H1 (cell line): ENCODE data around the gene SPECC1.

Source experiments
- GABPA ChIP-seq: IDR thresholded peaks from 2 replicates; pipeline ENCODE4 v1.6.1; 2011; ENCODE audit warnings: mild to moderate bottlenecking, low read length, moderate library complexity, borderline replicate concordance; ENCODE audit not compliant: insufficient read depth
- JUND ChIP-seq: IDR thresholded peaks from 2 replicates; pipeline ENCODE4 v1.6.1; 2011; ENCODE audit warnings: mild to moderate bottlenecking, improper control_type of control experiment, low read length
- SP1 ChIP-seq: IDR thresholded peaks from 2 replicates; pipeline ENCODE4 v1.6.1; 2011; ENCODE audit warnings: low read depth, low read length
- TAF7 ChIP-seq: optimal IDR thresholded peaks from 2 replicates; pipeline ENCODE3; 2011; ENCODE audit warnings: low read depth, mild to moderate bottlenecking, inconsistent platforms, low read length, moderate library complexity, borderline replicate concordance

DNA sequence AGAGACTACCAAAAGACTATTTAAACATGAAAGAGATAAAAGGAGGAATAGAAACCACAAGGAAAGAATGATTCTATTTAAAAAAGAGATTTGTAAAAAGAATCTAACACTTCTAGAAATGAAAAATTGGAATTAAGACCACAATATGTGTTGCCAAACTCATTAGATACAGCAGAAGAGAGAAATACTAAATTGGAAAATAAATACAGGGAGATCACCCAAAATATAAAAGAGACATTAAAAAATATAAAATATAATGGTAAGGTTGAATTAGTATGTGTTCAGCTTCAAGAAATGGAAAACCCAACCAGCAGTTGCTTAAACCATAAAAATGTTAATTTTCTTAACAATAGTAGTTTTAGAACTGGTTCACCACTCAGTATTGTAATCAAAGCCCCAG, 297.8 kb downstream of the SPECC1 start:
- TF ChIP-seq SP1 (no peak), TAF7 (no peak), GABPA (no peak), JUND (no peak)
